GM21423 (cell line): ENCODE data around the gene ADGRE3.
"Not testable (repeated sequence)": the region's sequence is repeated elsewhere in the genome, so short reads cannot be mapped to it uniquely, and the experiment has no call there.

Experiments
- ATAC-seq: cut with Tn5 transposase; IDR thresholded peaks from one replicate; pipeline ENCODE4 v1.9.1; 2021; ENCODE audit warnings: mild to moderate bottlenecking, moderate library complexity; ENCODE audit not compliant: unreplicated experiment

The ADGRE3 gene

GRCh38 chr19:14669940-14670339 is 4.7 kb downstream of the ADGRE3 start:
- ATAC-seq = no peak

- ATAC-seq = no peak
Measured at GRCh38 chr19:14661372-14661924, 13.2 kb downstream of the ADGRE3 start.

GRCh38 chr19:14659874-14660489 is 14.7 kb downstream of the ADGRE3 start:
- ATAC-seq = no peak

- no peak for ATAC-seq
Measured at GRCh38 chr19:14655726-14656125, 18.9 kb downstream of the ADGRE3 start.

GRCh38 chr19:14654786-14655560 is 19.7 kb downstream of the ADGRE3 start:
- ATAC-seq = no peak

GRCh38 chr19:14650161-14650560 is 24.5 kb downstream of the ADGRE3 start:
- no peak for ATAC-seq

- no peak for ATAC-seq
Measured at GRCh38 chr19:14649020-14649419, 25.6 kb downstream of the ADGRE3 start.

GRCh38 chr19:14648506-14648905 is 26.1 kb downstream of the ADGRE3 start:
- ATAC-seq = no peak

GRCh38 chr19:14639536-14640277 is 34.9 kb downstream of the ADGRE3 start:
- no peak for ATAC-seq

GRCh38 chr19:14632286-14632685 is 42.4 kb downstream of the ADGRE3 start:
- no peak for ATAC-seq

GRCh38 chr19:14629557-14629956 is 45.1 kb downstream of the ADGRE3 start:
- no peak for ATAC-seq

- ATAC-seq = not testable (repeated sequence)
Measured at GRCh38 chr19:14624491-14624890, 50.2 kb downstream of the ADGRE3 start.

GRCh38 chr19:14619404-14619803 is 55.2 kb downstream of the ADGRE3 start:
- ATAC-seq = no peak

- no peak for ATAC-seq
Measured at GRCh38 chr19:14616407-14616806, 58.2 kb downstream of the ADGRE3 start.

GRCh38 chr19:14615623-14616022 is 59.0 kb downstream of the ADGRE3 start:
- no peak for ATAC-seq

GRCh38 chr19:14614099-14614412 is 60.6 kb downstream of the ADGRE3 start:
- no peak for ATAC-seq

GRCh38 chr19:14613399-14614098 is 61.1 kb downstream of the ADGRE3 start:
- ATAC-seq = not testable (repeated sequence)

- ATAC-seq = no peak
Measured at GRCh38 chr19:14612657-14613056, 62.0 kb downstream of the ADGRE3 start.

GRCh38 chr19:14612242-14612641 is 62.4 kb downstream of the ADGRE3 start:
- not testable (repeated sequence) for ATAC-seq

GRCh38 chr19:14611051-14611450 is 63.6 kb downstream of the ADGRE3 start:
- ATAC-seq = no peak

GRCh38 chr19:14606627-14607026 is 68.0 kb downstream of the ADGRE3 start:
- ATAC-seq = no peak
